Measurements from ENCODE around the gene SBF2. TPM values are rescaled to one million over a fixed set of nuclear protein-coding genes. Genes with fewer than 3 reads are reported as not detected.

The SBF2 gene
- total and polyA plus RNA-seq, 2 of the 13 experiments (the other 11 are each of a cell fraction or from before 2014, with no cell fraction given), result 24.0 to 45.8 TPM

- FAIRE-seq (no peak), DNase-seq (ENCODE audit: low spot score) (no peak), ATAC-seq (no peak)
- Histone ChIP-seq H3K27ac (ENCODE audit: extremely low read length, insufficient read depth, low read length) (no peak overlapping the region), H3K9ac (ENCODE audit: insufficient read depth, low read depth, low read length) (no peak overlapping the region), H3K4me1 (ENCODE audit: insufficient read depth, low read length) (no peaks in the 10 kb centered on the region), H3K27me3 (ENCODE audit: control insufficient read depth in 1 of 2, insufficient read depth in 2 of 2, low read length in 2 of 2) (no peaks in the 10 kb centered on the region), H3K36me3 (replicated peaks in 1 of 2; ENCODE audit: control insufficient read depth in 1 of 2, insufficient read depth in 2 of 2, low read length in 2 of 2) (peaks cover 0 to 7% of the 10 kb centered on the region in 2 experiments; a peak in 1 of 5 replicates), H3K9me3 (ENCODE audit: low read length) (no peaks in the 10 kb centered on the region), H3K4me3 (replicated peaks in 1 of 3; ENCODE audit: insufficient read depth in 1 of 3, low read depth in 2 of 3, low read length in 3 of 3) (no peak overlapping the region), H3K79me2 (ENCODE audit: insufficient read depth, low read length) (no peaks in the 10 kb centered on the region), H2AFZ (ENCODE audit: low read length) (no peak overlapping the region), H3K4me2 (ENCODE audit: low read depth, low read length) (no peak overlapping the region), H4K20me1 (ENCODE audit: insufficient read depth, low read length) (no peaks in the 10 kb centered on the region)
- ChIA-PET CTCF (ENCODE audit: low intra/inter-chr PET ratio, low total read pairs) (no interaction called here), POLR2A (no interaction called here)
- 97% methylated on average over 1 of the region's 1 CpG for WGBS (ENCODE audit: low lambda C conversion rate)
- in situ Hi-C loops (cut with HindIII; ENCODE audit: extremely low pct_ligation_motif_present, low pct_unique_long_range_greater_than_20kb), result no loop called here
- TF ChIP-seq NPAS2 (CRISPR knock-in tag; IDR thresholded peaks at IDR 0.05; ENCODE audit: borderline replicate concordance), result no peak
- TF ChIP-seq, protein P1, sequence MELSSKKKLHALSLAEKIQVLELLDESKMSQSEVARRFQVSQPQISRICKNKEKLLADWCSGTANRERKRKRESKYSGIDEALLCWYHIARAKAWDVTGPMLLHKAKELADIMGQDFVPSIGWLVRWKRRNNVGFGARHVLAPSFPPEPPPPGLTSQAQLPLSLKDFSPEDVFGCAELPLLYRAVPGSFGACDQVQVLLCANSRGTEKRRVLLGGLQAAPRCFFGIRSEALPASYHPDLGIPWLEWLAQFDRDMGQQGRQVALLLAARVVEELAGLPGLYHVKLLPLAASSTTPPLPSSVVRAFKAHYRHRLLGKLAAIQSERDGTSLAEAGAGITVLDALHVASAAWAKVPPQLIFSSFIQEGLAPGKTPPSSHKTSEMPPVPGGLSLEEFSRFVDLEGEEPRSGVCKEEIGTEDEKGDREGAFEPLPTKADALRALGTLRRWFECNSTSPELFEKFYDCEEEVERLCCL (CRISPR knock-in tag; IDR thresholded peaks at IDR 0.05; ENCODE audit: borderline replicate concordance), result no peak
- TF ChIP-seq JARID2 (CRISPR knock-in tag; IDR thresholded peaks at IDR 0.05; ENCODE audit: insufficient replicate concordance), result no peak
- TF ChIP-seq, protein P2, sequence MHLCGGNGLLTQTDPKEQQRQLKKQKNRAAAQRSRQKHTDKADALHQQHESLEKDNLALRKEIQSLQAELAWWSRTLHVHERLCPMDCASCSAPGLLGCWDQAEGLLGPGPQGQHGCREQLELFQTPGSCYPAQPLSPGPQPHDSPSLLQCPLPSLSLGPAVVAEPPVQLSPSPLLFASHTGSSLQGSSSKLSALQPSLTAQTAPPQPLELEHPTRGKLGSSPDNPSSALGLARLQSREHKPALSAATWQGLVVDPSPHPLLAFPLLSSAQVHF (CRISPR knock-in tag; IDR thresholded peaks at IDR 0.05), result no peak
- no peak for TF ChIP-seq REPIN1 (CRISPR knock-in tag; IDR thresholded peaks at IDR 0.05; ENCODE audit: borderline replicate concordance, low read depth)
- no peak for TF ChIP-seq RBM39 (IDR thresholded peaks at IDR 0.05; ENCODE audit: low read depth, low read length, poor library complexity, severe bottlenecking)
- TF ChIP-seq GPN1 (CRISPR knock-in tag; IDR thresholded peaks at IDR 0.05; ENCODE audit: borderline replicate concordance), result no peak
- no peak for TF ChIP-seq BRF2 (CRISPR knock-in tag; IDR thresholded peaks at IDR 0.05)
- TF ChIP-seq, protein P3, sequence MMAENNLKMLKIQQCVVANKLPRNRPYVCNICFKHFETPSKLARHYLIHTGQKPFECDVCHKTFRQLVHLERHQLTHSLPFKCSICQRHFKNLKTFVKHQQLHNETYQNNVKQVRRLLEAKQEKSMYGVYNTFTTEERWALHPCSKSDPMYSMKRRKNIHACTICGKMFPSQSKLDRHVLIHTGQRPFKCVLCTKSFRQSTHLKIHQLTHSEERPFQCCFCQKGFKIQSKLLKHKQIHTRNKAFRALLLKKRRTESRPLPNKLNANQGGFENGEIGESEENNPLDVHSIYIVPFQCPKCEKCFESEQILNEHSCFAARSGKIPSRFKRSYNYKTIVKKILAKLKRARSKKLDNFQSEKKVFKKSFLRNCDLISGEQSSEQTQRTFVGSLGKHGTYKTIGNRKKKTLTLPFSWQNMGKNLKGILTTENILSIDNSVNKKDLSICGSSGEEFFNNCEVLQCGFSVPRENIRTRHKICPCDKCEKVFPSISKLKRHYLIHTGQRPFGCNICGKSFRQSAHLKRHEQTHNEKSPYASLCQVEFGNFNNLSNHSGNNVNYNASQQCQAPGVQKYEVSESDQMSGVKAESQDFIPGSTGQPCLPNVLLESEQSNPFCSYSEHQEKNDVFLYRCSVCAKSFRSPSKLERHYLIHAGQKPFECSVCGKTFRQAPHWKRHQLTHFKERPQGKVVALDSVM (CRISPR knock-in tag; IDR thresholded peaks at IDR 0.05), result no peak
- no peak for TF ChIP-seq TEAD2 (CRISPR knock-in tag; IDR thresholded peaks at IDR 0.05)
- TF ChIP-seq FOXA1 (IDR thresholded peaks at IDR 0.05), result no peak
- TF ChIP-seq FOXA1 (CRISPR knock-in tag; IDR thresholded peaks at IDR 0.05), result no peak
- no peak for TF ChIP-seq KDM3A (CRISPR knock-in tag; IDR thresholded peaks at IDR 0.05; ENCODE audit: low read depth)
- no TSS peak for BruUV-seq (replicated peaks)
- intact Hi-C loops (cut with micrococcal nuclease; ENCODE audit: unreplicated experiment), result no loop called here
Measured at GRCh38 chr11:10002221-10002620, 291.8 kb downstream of the SBF2 start.
